Left renal cortex interstitium (tissue), 4 donors: ENCODE results near the gene PBXIP1. TPM values are rescaled to one million over a fixed set of nuclear protein-coding genes. Genes with fewer than 3 reads are reported as not detected.
A peak's percentile ranks its signal among the peaks of the same experiment; 100 is the strongest.

ENCODE experiments used
- DNase-seq, 4 donors: peaks; one replicate each; pipeline ENCODE4 v3.0.0-alpha.2; 2013; ENCODE audit warnings: low read depth in 4 of 4, low spot score in 2 of 4, missing footprints in 1 of 4
- polyA plus RNA-seq, 4 donors: library from polyadenylated mRNA; unstranded; fragments of 120-200 nt; gene quantifications; one replicate each; pipeline ENCODE4 v1.2.1, GENCODE V29; 2013; ENCODE audit not compliant: insufficient read length in 4 of 4

The PBXIP1 gene
- polyA plus RNA-seq, 4 donors: 68.3 to 81.2 (median 73.6) TPM

GRCh38 chr1:154973344-154974101 lies 17.6 kb upstream of the PBXIP1 start:
- DNase-seq: peak in 3 of 4 donors; percentile 88 to 90 (median 89)

GRCh38 chr1:154972517-154973343 lies 16.8 kb upstream of the PBXIP1 start:
- DNase-seq: no peak

- no peak for DNase-seq
These were observed 16.3 kb upstream of the PBXIP1 start for GRCh38 chr1:154972213-154972516.

- no peak for DNase-seq
These were observed 15.6 kb upstream of the PBXIP1 start for GRCh38 chr1:154971341-154971998.

- peak in 3 of 4 donors; percentile 65 to 88 (median 84) for DNase-seq
These were observed 14.9 kb upstream of the PBXIP1 start, which contains the start of gene SHC1 for GRCh38 chr1:154970631-154971340. Gene SHC1 (minus strand): TSS chr1:154970747. CDS start chr1:154970526, 221 bp downstream.

GRCh38 chr1:154969860-154970452 lies 14.1 kb upstream of the PBXIP1 start:
- DNase-seq: no peak

GRCh38 chr1:154969246-154969645 lies 13.3 kb upstream of the PBXIP1 start:
- no peak for DNase-seq

- no peak for DNase-seq
These were observed 12.8 kb upstream of the PBXIP1 start for GRCh38 chr1:154968731-154969130.

GRCh38 chr1:154967331-154967950 lies 11.5 kb upstream of the PBXIP1 start:
- no peak for DNase-seq

GRCh38 chr1:154966111-154966510 lies 10.2 kb upstream of the PBXIP1 start:
- DNase-seq: no peak

- DNase-seq: no peak
These were observed 8.5 kb upstream of the PBXIP1 start for GRCh38 chr1:154964359-154964758.

GRCh38 chr1:154963643-154964042 lies 7.7 kb upstream of the PBXIP1 start:
- DNase-seq: no peak

GRCh38 chr1:154962795-154963330 lies 7.0 kb upstream of the PBXIP1 start:
- DNase-seq: no peak

- no peak for DNase-seq
These were observed 6.4 kb upstream of the PBXIP1 start for GRCh38 chr1:154962156-154962749.

- no peak for DNase-seq
These were observed 5.6 kb upstream of the PBXIP1 start, which contains the start of gene PYGO2 for GRCh38 chr1:154961207-154962155. Gene PYGO2 (minus strand): TSS chr1:154961782. CDS start chr1:154961576, 206 bp downstream.

- DNase-seq: no peak
These were observed 4.7 kb upstream of the PBXIP1 start for GRCh38 chr1:154960446-154961136.

GRCh38 chr1:154959426-154959780 lies 3.5 kb upstream of the PBXIP1 start:
- no peak for DNase-seq
